HepG2 (cell line): ENCODE data around the gene CFAP69. TPM values are rescaled to one million over a fixed set of nuclear protein-coding genes. Genes with fewer than 3 reads are reported as not detected.

Source experiments
- ATAC-seq: fragments of 200-7000 bp; cut with Tn5 transposase; 3 replicates; pipeline ENCODE4 v1.9.1; 2020; ENCODE audit warnings: mild to moderate bottlenecking, moderate library complexity
- BruUV-seq: library from RNA; stranded (reverse); fragments of 400-500 nt; replicated peaks from 2 replicates; lab custom pipeline; 2021; lab: Mats Ljungman, UMichigan
- CTCF ChIA-PET: fragments of 300-600 bp; formaldehyde crosslinking; extraction: SDS; loops from one replicate; lab custom pipeline; 2021; ENCODE audit warnings: low total read pairs, inconsistent platforms, low intra/inter-chr PET ratio; lab: Yijun Ruan, JAX
- POLR2A ChIA-PET: fragments of 350-600 bp; sonication (Branson Sonifier 250); formaldehyde crosslinking; loops from one replicate; lab custom pipeline; 2020; ENCODE audit warnings: antibody characterized with exemption, inconsistent platforms; lab: Yijun Ruan, JAX
- DNase-seq: peaks from one replicate; pipeline ENCODE4 v3.0.0-alpha.2; 2015; ENCODE audit warnings: low spot score
- FAIRE-seq: peaks from 3 replicates; lab custom pipeline; 2011; peaks lifted over from hg19 to GRCh38; lab: Jason Lieb, UNC
- H2AFZ ChIP-seq: one replicate; pipeline ENCODE4 v1.6.1; 2011; ENCODE audit warnings: low read length, inconsistent platforms
- H3K27ac ChIP-seq: fragments of 300-600 bp; 3 replicates; pipeline ENCODE4 v1.8.0; 2011; ENCODE audit warnings: mixed run types, mild to moderate bottlenecking, mixed read lengths, low read length, inconsistent platforms; ENCODE audit not compliant: insufficient read depth; ENCODE audit errors: extremely low read length
- H3K27me3 ChIP-seq, 2 experiments: fragments of 200-600 bp in 1 of 2; 2 replicates in 1 of 2; 3 replicates in 1 of 2; pipeline versions ENCODE4 v1.6.0 to v1.8.0; 2011; ENCODE audit warnings: low read length in 2 of 2, mild to moderate bottlenecking in 2 of 2, moderate library complexity in 2 of 2, inconsistent platforms in 1 of 2; ENCODE audit not compliant: insufficient read depth in 2 of 2, control insufficient read depth in 1 of 2
- H3K36me3 ChIP-seq, 2 experiments: fragments of 200-600 bp in 1 of 2; replicated peaks in 1 of 2; 2 replicates in 1 of 2; 3 replicates in 1 of 2; pipeline versions ENCODE4 v1.5.1 to v1.8.0; 2011; ENCODE audit warnings: low read length in 2 of 2, inconsistent platforms in 1 of 2; ENCODE audit not compliant: insufficient read depth in 2 of 2, control insufficient read depth in 1 of 2
- H3K4me1 ChIP-seq: 2 replicates; pipeline ENCODE4 v1.5.1; 2012; ENCODE audit warnings: low read length, inconsistent platforms; ENCODE audit not compliant: insufficient read depth
- H3K4me2 ChIP-seq: 2 replicates; pipeline ENCODE4 v1.6.0; 2011; ENCODE audit warnings: low read depth, low read length, inconsistent platforms
- H3K4me3 ChIP-seq, 3 experiments: fragments of 200-600 bp in 1 of 3; sonication (generic), shearing (Covaris generic) in 1 of 3; replicated peaks in 1 of 3; 2 replicates each; pipeline ENCODE4 v1.5.1; 2011 to 2016; ENCODE audit warnings: low read length in 3 of 3, inconsistent platforms in 2 of 3, low read depth in 2 of 3, mild to moderate bottlenecking in 2 of 3, control low read depth in 1 of 3, mixed read lengths in 1 of 3; ENCODE audit not compliant: insufficient read depth in 1 of 3
- H3K79me2 ChIP-seq: one replicate; pipeline ENCODE4 v1.6.1; 2011; ENCODE audit warnings: low read length, inconsistent platforms; ENCODE audit not compliant: insufficient read depth
- H3K9ac ChIP-seq: 2 replicates; pipeline ENCODE4 v1.6.0; 2011; ENCODE audit warnings: mild to moderate bottlenecking, low read depth, low read length, inconsistent platforms; ENCODE audit not compliant: insufficient read depth
- H3K9me3 ChIP-seq: 2 replicates; pipeline ENCODE4 v1.5.1; 2012; ENCODE audit warnings: mild to moderate bottlenecking, low read length
- H4K20me1 ChIP-seq: 2 replicates; pipeline ENCODE4 v1.6.0; 2011; ENCODE audit warnings: inconsistent platforms, mild to moderate bottlenecking, low read length, moderate library complexity; ENCODE audit not compliant: insufficient read depth
- ATF1 ChIP-seq: IDR thresholded peaks from 2 replicates; pipeline ENCODE4 v1.6.1; 2016; ENCODE audit warnings: mild to moderate bottlenecking, control low read depth
- HCFC1 ChIP-seq: fragments of 150-350 bp; IDR thresholded peaks from 2 replicates; pipeline ENCODE4 v1.6.1; 2014; ENCODE audit warnings: low read depth, low read length
- MEIS1 ChIP-seq: sonication (generic); formaldehyde crosslinking; IDR thresholded peaks from 2 replicates; pipeline ENCODE4 v1.9.0; 2021; ENCODE audit warnings: mild to moderate bottlenecking, missing genetic modification reagents, moderate library complexity, borderline replicate concordance
- NR1H2 ChIP-seq: sonication (generic); formaldehyde crosslinking; IDR thresholded peaks from 2 replicates; pipeline ENCODE4 v1.8.1; 2022; ENCODE audit warnings: low read depth, missing genetic modification reagents, borderline replicate concordance
- SATB2 ChIP-seq: sonication (generic); formaldehyde crosslinking; IDR thresholded peaks from 2 replicates; pipeline ENCODE4 v1.5.0; 2020; ENCODE audit warnings: missing genetic modification reagents
- SMYD3 ChIP-seq: sonication (generic); formaldehyde crosslinking; IDR thresholded peaks from 2 replicates; pipeline ENCODE4 v1.8.1; 2023; ENCODE audit warnings: mild to moderate bottlenecking, missing genetic modification reagents
- TOE1 ChIP-seq: sonication (generic); formaldehyde crosslinking; IDR thresholded peaks from 2 replicates; pipeline ENCODE4 v1.4.0; 2020; ENCODE audit warnings: mild to moderate bottlenecking, missing genetic modification reagents
- ZBTB7A ChIP-seq: sonication (generic); formaldehyde crosslinking; IDR thresholded peaks from 2 replicates; pipeline ENCODE4 v1.8.0; 2022; ENCODE audit warnings: mild to moderate bottlenecking, missing genetic modification reagents
- ZNF546 ChIP-seq: sonication (generic); formaldehyde crosslinking; conservative IDR thresholded peaks from 2 replicates; pipeline ENCODE4 v1.8.1; 2023; ENCODE audit warnings: mild to moderate bottlenecking, missing genetic modification reagents
- WGBS: methylation state at CpG from one replicate; pipeline ENCODE4 v1.1.6; 2017; ENCODE audit warnings: low lambda C conversion rate; 5-methylcytosine and 5-hydroxymethylcytosine counted together
- in situ Hi-C: cut with HindIII; loops from 2 replicates; pipeline ENCODE4 v1.10.0; 2017; ENCODE audit warnings: low pct_unique_long_range_greater_than_20kb; ENCODE audit not compliant: extremely low pct_ligation_motif_present
- intact Hi-C: fragments of 100-400 bp; cut with micrococcal nuclease; formaldehyde crosslinking; loops from one replicate; pipeline ENCODE4 v1.10.0; 2022; ENCODE audit not compliant: unreplicated experiment
- polyA plus RNA-seq, 8 experiments: library from polyadenylated mRNA; depleted of rRNA in 3 of 8; stranded (reverse) in 7 of 8; unstranded in 1 of 8; fragments of >200 nt; fragmentation: Illumina TruSeq in 4 of 8; extraction: Trizol in 4 of 8; gene quantifications; 2 replicates each; pipeline versions ENCODE4 v1.2.1 to v1.2.3, GENCODE V29; 2011 to 2016; ENCODE audit warnings: low read depth in 4 of 8, missing spikeins in 1 of 8, mixed read lengths in 1 of 8; ENCODE audit not compliant: insufficient read depth in 1 of 8
- total RNA-seq, 5 experiments: library from RNA; depleted of rRNA; stranded (reverse); fragments of >200 nt; fragmentation: Illumina TruSeq; extraction: Trizol; gene quantifications; 2 replicates each; pipeline ENCODE4 v1.2.3, GENCODE V29; 2016; ENCODE audit warnings: low read depth in 1 of 5
- TF ChIP-seq, protein P1 (sequence below): sonication (generic); formaldehyde crosslinking; IDR thresholded peaks from 2 replicates; pipeline ENCODE4 v1.8.1; 2023; ENCODE audit warnings: missing genetic modification reagents, inconsistent platforms, borderline replicate concordance
- TF ChIP-seq, protein P2 (sequence below): sonication (generic); formaldehyde crosslinking; IDR thresholded peaks from 2 replicates; pipeline ENCODE4 v1.4.0; 2020; ENCODE audit warnings: missing genetic modification reagents

CFAP69 gene
- total and polyA plus RNA-seq, 2 of the 13 experiments (the other 11 are each of a cell fraction or from before 2014, with no cell fraction given): 2.2 to 4.0 TPM

- no peak overlapping the region for H3K4me2 ChIP-seq
- H3K9ac ChIP-seq: no peak overlapping the region
- no TSS peak for BruUV-seq
- ChIA-PET POLR2A (no interaction called here), CTCF (no interaction called here)
- peaks cover 13% of the 10 kb centered on the region; the same call in 1 of the 2 replicates for H3K4me1 ChIP-seq
- 83% methylated on average over 5 of the region's 5 CpGs for WGBS
- ATAC-seq (no peak), FAIRE-seq (no peak), DNase-seq (no peak)
- H4K20me1 ChIP-seq: no peaks in the 10 kb centered on the region
- no peaks in the 10 kb centered on the region for H3K9me3 ChIP-seq
- H2AFZ ChIP-seq: no peak overlapping the region
- intact Hi-C loops: loop anchor here (10.0 kb wide), 1 partner anchor 465 kb away; no protein-coding TSS in a partner anchor
- H3K27me3 ChIP-seq: no peaks in the 10 kb centered on the region
- in situ Hi-C loops: no loop called here
- H3K27ac ChIP-seq: no peak overlapping the region
- no peaks in the 10 kb centered on the region for H3K36me3 ChIP-seq
- no peak for TF ChIP-seq ZNF546 (CRISPR knock-in tag)
- no peak for TF ChIP-seq ZBTB7A (CRISPR knock-in tag)
- no peak for TF ChIP-seq SMYD3 (CRISPR knock-in tag)
- no peak for TF ChIP-seq ATF1 (CRISPR knock-in tag)
- TF ChIP-seq HCFC1: no peak
- no peak for TF ChIP-seq SATB2
- TF ChIP-seq MEIS1 (CRISPR knock-in tag): no peak
- TF ChIP-seq, protein P1, sequence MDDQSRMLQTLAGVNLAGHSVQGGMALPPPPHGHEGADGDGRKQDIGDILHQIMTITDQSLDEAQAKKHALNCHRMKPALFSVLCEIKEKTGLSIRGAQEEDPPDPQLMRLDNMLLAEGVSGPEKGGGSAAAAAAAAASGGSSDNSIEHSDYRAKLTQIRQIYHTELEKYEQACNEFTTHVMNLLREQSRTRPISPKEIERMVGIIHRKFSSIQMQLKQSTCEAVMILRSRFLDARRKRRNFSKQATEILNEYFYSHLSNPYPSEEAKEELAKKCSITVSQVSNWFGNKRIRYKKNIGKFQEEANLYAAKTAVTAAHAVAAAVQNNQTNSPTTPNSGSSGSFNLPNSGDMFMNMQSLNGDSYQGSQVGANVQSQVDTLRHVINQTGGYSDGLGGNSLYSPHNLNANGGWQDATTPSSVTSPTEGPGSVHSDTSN (CRISPR knock-in tag): no peak
- TF ChIP-seq TOE1: no peak
- TF ChIP-seq, protein P2, sequence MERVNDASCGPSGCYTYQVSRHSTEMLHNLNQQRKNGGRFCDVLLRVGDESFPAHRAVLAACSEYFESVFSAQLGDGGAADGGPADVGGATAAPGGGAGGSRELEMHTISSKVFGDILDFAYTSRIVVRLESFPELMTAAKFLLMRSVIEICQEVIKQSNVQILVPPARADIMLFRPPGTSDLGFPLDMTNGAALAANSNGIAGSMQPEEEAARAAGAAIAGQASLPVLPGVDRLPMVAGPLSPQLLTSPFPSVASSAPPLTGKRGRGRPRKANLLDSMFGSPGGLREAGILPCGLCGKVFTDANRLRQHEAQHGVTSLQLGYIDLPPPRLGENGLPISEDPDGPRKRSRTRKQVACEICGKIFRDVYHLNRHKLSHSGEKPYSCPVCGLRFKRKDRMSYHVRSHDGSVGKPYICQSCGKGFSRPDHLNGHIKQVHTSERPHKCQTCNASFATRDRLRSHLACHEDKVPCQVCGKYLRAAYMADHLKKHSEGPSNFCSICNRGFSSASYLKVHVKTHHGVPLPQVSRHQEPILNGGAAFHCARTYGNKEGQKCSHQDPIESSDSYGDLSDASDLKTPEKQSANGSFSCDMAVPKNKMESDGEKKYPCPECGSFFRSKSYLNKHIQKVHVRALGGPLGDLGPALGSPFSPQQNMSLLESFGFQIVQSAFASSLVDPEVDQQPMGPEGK (CRISPR knock-in tag): no peak
- TF ChIP-seq NR1H2 (CRISPR knock-in tag): no peak
- H3K79me2 ChIP-seq: no peaks in the 10 kb centered on the region
- no peak overlapping the region for H3K4me3 ChIP-seq
These were observed 64.9 kb downstream of the CFAP69 start for GRCh38 chr7:90309872-90310271.
